ENCODE data around the gene IDE. TPM values are rescaled to one million over a fixed set of nuclear protein-coding genes. Genes with fewer than 3 reads are reported as not detected.
A peak's percentile ranks its signal among the peaks of the same experiment; 100 is the strongest.

Gene IDE
- total RNA-seq, 2 donors from 2014 or later = 41.4 to 52.8 TPM

DNA sequence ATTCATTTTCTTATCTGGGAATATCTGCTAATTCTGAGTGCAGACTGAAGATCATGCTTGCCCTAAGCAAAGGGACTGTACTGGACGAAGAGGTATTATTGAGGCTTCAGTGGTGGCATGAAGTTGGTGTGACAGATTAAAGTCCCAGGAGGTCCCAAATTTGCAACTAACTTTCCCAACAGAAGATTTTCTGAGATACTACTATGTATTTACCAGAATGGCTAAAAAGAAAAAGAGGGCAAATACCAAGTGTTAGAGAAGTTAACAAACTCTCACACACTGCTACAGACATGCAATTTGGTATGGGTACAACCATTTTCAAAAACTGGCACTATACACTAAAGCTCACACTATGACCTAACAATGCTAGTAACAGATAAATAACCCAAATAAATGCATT is 28.3 kb downstream of the IDE start:
- no peaks in the 10 kb centered on the region for H3K36me3 Mint-ChIP-seq

DNA sequence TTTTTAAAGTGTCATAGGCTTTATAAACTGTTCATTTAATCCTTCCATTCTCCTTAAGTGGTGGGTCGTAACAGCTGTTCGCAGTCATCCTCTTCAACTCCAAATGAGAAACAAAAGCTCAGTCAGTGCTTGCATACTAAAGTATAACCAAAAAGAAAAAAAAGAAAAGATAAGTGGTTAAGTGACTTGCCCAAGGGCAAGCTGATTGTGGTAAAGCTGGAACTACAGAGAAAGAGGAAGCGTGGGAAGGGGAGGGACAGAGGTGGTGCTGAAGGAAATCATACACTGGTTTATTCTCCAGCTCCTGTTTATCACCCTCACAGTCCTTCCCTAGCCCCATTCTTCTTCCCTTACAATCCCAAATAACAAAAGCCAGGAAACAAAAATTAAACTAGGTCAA is 29.6 kb downstream of the IDE start:
- DNase-seq (ENCODE audit: low spot score) (no peak), ATAC-seq (no peak)
- Mint-ChIP-seq H3K27ac (peak overlapping the region in 1 of 2 donors; percentile 68), H3K27me3 (no peaks in the 10 kb centered on the region), H3K9me3 (no peaks in the 10 kb centered on the region), H3K36me3 (no peaks in the 10 kb centered on the region), H3K4me3 (no peak overlapping the region), H3K4me1 (ENCODE audit: low read depth in 2 of 2) (peaks cover 12 to 13% of the 10 kb centered on the region in 2 donors)

More for the DNA sequence above, 28.3 kb downstream of the IDE start:
- Mint-ChIP-seq H3K4me1 (ENCODE audit: low read depth in 2 of 2) (peaks cover 12 to 13% of the 10 kb centered on the region in 2 donors), H3K9me3 (no peaks in the 10 kb centered on the region), H3K4me3 (no peak overlapping the region), H3K27me3 (no peaks in the 10 kb centered on the region), H3K27ac (no peak overlapping the region)
- ATAC-seq = no peak
- no peak for DNase-seq (ENCODE audit: low spot score)

- Mint-ChIP-seq H3K27ac (no peak overlapping the region), H3K4me1 (ENCODE audit: low read depth in 2 of 2) (peaks cover 13 to 22% of the 10 kb centered on the region in 2 donors), H3K9me3 (no peaks in the 10 kb centered on the region), H3K27me3 (no peaks in the 10 kb centered on the region), H3K36me3 (no peaks in the 10 kb centered on the region), H3K4me3 (no peak overlapping the region)
- ATAC-seq (no peak), DNase-seq (ENCODE audit: low spot score) (no peak)
These were observed 31.4 kb downstream of the IDE start for GRCh38 chr10:92542458-92542857.

GRCh38 chr10:92541583-92541982 is 32.3 kb downstream of the IDE start:
- no peak for DNase-seq (ENCODE audit: low spot score)
- H3K27ac Mint-ChIP-seq = no peak overlapping the region
- H3K36me3 Mint-ChIP-seq = no peaks in the 10 kb centered on the region
- no peaks in the 10 kb centered on the region for H3K9me3 Mint-ChIP-seq
- no peak overlapping the region for H3K4me3 Mint-ChIP-seq
- no peaks in the 10 kb centered on the region for H3K27me3 Mint-ChIP-seq
- H3K4me1 Mint-ChIP-seq (ENCODE audit: low read depth in 2 of 2) = peaks cover 13 to 22% of the 10 kb centered on the region in 2 donors
- ATAC-seq = no peak

DNA sequence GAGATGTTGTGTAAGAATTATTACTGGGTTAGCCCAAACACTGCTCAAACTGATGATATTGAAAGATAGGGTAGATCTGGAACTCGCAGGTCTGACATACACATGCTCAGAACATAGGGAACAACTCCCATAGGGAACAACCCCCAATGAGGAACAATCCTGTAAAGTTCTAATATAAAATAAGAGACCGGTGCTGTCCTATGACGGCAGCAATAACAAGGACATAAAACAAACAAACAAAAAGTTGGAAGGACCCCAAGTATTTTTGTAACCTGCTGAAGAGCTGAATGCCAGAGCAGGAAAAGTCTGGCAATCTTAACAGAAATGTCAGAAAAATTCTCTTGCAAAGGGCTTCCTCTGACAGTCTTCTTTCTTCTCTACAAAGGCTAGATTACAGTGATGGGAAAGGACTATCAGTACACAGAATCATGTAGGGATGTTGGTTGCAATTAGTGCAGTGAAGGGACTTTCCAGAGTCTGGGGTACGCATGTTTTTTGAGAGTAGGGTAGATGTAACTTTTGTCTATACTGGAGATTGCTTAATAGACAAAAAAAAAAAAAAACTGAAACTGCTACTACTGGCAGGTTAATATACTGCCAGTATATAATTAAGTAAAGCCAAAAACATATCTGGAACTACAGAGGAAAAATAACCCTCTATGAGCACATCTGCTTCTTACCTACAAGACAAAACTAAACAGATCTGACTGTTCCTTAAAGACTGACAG is 35.5 kb downstream of the IDE start:
- ATAC-seq (no peak), DNase-seq (ENCODE audit: low spot score) (no peak)
- H3K27me3 Mint-ChIP-seq = no peaks in the 10 kb centered on the region
- H3K36me3 Mint-ChIP-seq = no peaks in the 10 kb centered on the region
- no peaks in the 10 kb centered on the region for H3K9me3 Mint-ChIP-seq
- H3K4me1 Mint-ChIP-seq (ENCODE audit: low read depth in 2 of 2) = peaks cover 0 to 12% of the 10 kb centered on the region in 2 donors
- no peak overlapping the region for H3K4me3 Mint-ChIP-seq
- H3K27ac Mint-ChIP-seq = no peak overlapping the region

GRCh38 chr10:92530891-92531535 is 42.9 kb downstream of the IDE start:
- DNase-seq (ENCODE audit: low spot score) (no peak), ATAC-seq (no peak)
- no peaks in the 10 kb centered on the region for H3K27me3 Mint-ChIP-seq
- no peak overlapping the region for H3K4me3 Mint-ChIP-seq
- no peaks in the 10 kb centered on the region for H3K36me3 Mint-ChIP-seq
- H3K4me1 Mint-ChIP-seq (ENCODE audit: low read depth in 2 of 2) = no peaks in the 10 kb centered on the region
- H3K9me3 Mint-ChIP-seq = no peaks in the 10 kb centered on the region
- no peak overlapping the region for H3K27ac Mint-ChIP-seq

GRCh38 chr10:92530421-92530820 is 43.5 kb downstream of the IDE start:
- ATAC-seq (no peak), DNase-seq (ENCODE audit: low spot score) (no peak)
- no peak overlapping the region for H3K27ac Mint-ChIP-seq
- H3K4me1 Mint-ChIP-seq (ENCODE audit: low read depth in 2 of 2) = no peaks in the 10 kb centered on the region
- H3K36me3 Mint-ChIP-seq = no peaks in the 10 kb centered on the region
- H3K4me3 Mint-ChIP-seq = no peak overlapping the region
- H3K27me3 Mint-ChIP-seq = no peaks in the 10 kb centered on the region
- H3K9me3 Mint-ChIP-seq = no peaks in the 10 kb centered on the region

GRCh38 chr10:92527716-92528115 is 46.2 kb downstream of the IDE start:
- Mint-ChIP-seq H3K9me3 (no peaks in the 10 kb centered on the region), H3K36me3 (no peaks in the 10 kb centered on the region), H3K27ac (no peak overlapping the region), H3K4me1 (ENCODE audit: low read depth in 2 of 2) (no peaks in the 10 kb centered on the region), H3K27me3 (no peaks in the 10 kb centered on the region), H3K4me3 (no peak overlapping the region)
- ATAC-seq = no peak
- DNase-seq (ENCODE audit: low spot score) = no peak

GRCh38 chr10:92523639-92524038 is 50.3 kb downstream of the IDE start:
- Mint-ChIP-seq H3K27me3 (no peaks in the 10 kb centered on the region), H3K4me1 (ENCODE audit: low read depth in 2 of 2) (no peaks in the 10 kb centered on the region), H3K36me3 (no peaks in the 10 kb centered on the region), H3K27ac (no peak overlapping the region), H3K9me3 (no peaks in the 10 kb centered on the region), H3K4me3 (no peak overlapping the region)
- DNase-seq (ENCODE audit: low spot score) (no peak), ATAC-seq (no peak)

DNA sequence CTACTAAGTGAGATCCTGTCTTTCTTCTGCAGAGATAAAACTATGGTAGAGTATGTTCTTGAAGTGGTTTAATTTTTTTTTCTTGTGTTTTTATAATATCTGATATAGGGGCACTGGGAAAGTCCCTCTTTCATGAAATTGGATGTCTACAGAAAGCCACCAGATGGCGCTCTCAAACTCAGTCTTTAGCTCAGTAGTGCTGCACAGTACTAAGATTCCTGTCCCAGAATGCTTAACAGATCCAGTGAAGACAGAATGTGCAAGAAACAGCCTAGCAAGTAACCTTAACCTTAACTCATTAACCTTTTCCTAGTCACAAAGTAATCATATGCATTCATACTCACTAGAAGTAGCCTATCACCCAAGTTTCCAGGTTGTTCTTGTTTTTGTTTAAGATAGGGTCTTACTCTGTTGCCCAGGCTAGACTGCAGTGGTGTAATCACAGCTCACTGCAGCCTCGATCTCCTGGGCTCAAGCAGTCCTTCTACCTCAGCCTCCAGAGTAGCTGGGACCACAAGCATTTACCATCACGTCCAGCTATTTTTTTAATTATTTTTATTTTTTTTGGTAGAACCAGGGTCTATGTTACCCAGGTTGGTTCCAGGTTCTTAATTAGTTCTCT is 56.7 kb downstream of the IDE start:
- Mint-ChIP-seq H3K36me3 (peaks cover under 1% of the 10 kb centered on the region), H3K27ac (no peak overlapping the region), H3K27me3 (no peaks in the 10 kb centered on the region), H3K4me3 (no peak overlapping the region), H3K9me3 (no peaks in the 10 kb centered on the region), H3K4me1 (ENCODE audit: low read depth in 2 of 2) (no peaks in the 10 kb centered on the region)
- ATAC-seq (peak; percentile 75 to 79), DNase-seq (ENCODE audit: low spot score) (peak; percentile 85)

DNA sequence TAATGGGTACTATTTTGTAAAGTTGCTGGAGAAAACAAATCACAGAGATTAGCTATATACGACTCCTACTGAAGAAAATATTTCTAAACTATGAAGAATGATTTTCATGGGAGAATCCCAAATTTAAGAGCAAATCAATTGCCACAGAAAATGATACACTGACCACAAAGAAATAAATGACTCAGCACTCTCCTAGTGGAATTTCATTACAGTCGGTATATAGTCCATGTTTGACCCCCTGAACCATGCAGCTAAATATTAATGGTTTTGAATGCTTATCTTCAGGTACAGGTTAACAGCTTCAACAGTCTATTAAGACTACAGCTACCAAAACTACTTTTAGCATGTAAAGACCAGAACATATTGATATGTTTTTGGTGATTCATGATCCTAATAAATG is 65.0 kb downstream of the IDE start:
- Mint-ChIP-seq H3K27me3 (no peaks in the 10 kb centered on the region), H3K4me1 (ENCODE audit: low read depth in 2 of 2) (no peaks in the 10 kb centered on the region), H3K27ac (no peak overlapping the region), H3K9me3 (no peaks in the 10 kb centered on the region), H3K4me3 (no peak overlapping the region), H3K36me3 (peaks cover 21% of the 10 kb centered on the region)
- DNase-seq (ENCODE audit: low spot score) (no peak), ATAC-seq (no peak)

GRCh38 chr10:92506336-92506735 is 67.6 kb downstream of the IDE start:
- no peaks in the 10 kb centered on the region for H3K9me3 Mint-ChIP-seq
- no peak overlapping the region for H3K4me3 Mint-ChIP-seq
- H3K36me3 Mint-ChIP-seq = peaks cover 18% of the 10 kb centered on the region
- H3K4me1 Mint-ChIP-seq (ENCODE audit: low read depth in 2 of 2) = no peaks in the 10 kb centered on the region
- no peak for DNase-seq (ENCODE audit: low spot score)
- no peak for ATAC-seq
- no peak overlapping the region for H3K27ac Mint-ChIP-seq
- no peaks in the 10 kb centered on the region for H3K27me3 Mint-ChIP-seq

DNA sequence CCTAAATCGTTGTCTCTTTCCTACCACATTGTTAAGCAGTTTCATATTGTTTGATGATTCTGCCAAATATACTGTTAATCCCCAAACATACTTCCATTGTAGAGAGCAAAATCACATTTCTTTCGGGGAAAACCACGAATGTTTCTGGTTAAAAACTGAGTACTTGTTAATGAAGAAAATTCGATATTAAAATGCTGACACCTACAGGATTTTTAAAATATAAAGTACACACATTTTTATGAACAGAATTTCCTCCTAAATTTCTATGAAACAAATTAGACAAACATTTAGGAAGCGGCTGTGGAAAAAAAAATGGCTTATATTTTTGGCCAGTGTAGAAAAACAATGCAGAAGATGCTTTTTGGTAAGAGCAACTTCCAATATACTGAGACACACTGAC is 68.8 kb downstream of the IDE start:
- Mint-ChIP-seq H3K36me3 (peaks cover 18% of the 10 kb centered on the region), H3K9me3 (no peaks in the 10 kb centered on the region), H3K4me1 (ENCODE audit: low read depth in 2 of 2) (no peaks in the 10 kb centered on the region), H3K4me3 (no peak overlapping the region), H3K27ac (no peak overlapping the region), H3K27me3 (no peaks in the 10 kb centered on the region)
- ATAC-seq (no peak), DNase-seq (ENCODE audit: low spot score) (no peak)

DNA sequence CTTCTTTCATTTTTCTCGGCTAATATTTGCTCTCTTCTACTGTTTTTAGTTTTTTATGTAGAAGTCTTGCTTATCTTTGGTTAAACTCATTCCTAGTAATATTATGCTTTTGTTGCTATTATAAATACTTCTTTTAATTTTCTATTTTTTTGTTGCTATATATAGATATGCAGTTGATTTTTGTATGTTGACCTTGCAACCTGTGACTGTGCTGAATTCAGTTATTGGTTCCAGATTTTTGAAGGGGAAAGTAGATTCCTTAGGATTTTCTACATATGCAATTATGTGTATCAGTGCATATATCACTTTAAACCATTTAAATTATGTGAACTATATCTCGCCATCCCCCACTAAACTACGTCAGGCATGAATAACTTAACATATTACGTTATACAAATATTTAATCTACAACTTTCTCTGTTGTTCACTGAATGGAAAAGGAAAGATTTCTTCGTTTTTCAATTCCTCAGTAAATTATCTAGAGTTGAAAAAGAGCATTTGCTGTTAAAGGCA is 71.5 kb downstream of the IDE start:
- H3K9me3 Mint-ChIP-seq = no peaks in the 10 kb centered on the region
- no peak for ATAC-seq
- H3K27ac Mint-ChIP-seq = no peak overlapping the region
- no peak for DNase-seq (ENCODE audit: low spot score)
- peaks cover 7% of the 10 kb centered on the region for H3K36me3 Mint-ChIP-seq
- no peaks in the 10 kb centered on the region for H3K27me3 Mint-ChIP-seq
- no peaks in the 10 kb centered on the region for H3K4me1 Mint-ChIP-seq (ENCODE audit: low read depth in 2 of 2)
- H3K4me3 Mint-ChIP-seq = no peak overlapping the region

Measured in natural killer cell treated with Interleukin-12 subunit alpha and Interleukin-12 subunit beta and Interleukin-15 and Interleukin-18, amount 100 ng/mL, for 72 hours (primary cell).